ENCODE data around the gene RNF39.
A peak's percentile ranks its signal among the peaks of the same experiment; 100 is the strongest.

The RNF39 gene

DNA sequence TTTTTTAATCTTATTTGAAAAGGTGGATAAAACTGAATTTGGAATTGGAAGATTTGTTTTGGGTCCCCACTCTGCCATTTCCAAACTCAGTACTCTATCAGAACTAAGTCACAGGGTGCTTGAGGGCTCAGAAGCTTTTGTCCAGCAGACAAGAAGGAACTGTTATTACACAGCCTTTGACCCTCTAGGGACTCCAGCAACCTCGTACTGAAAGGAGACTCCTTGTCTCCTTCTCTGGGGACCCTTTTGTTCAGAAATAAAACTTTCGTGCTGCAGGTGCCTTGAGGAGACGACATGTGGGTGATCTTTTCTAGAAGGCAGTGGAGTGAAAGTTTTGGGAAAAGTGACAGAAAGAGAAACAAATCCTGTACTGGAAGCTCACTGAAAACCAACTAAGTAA, 21.9 kb downstream of the RNF39 start:
- no peak for DNase-seq (ENCODE audit: low read depth)
- TF ChIP-seq, protein P1, sequence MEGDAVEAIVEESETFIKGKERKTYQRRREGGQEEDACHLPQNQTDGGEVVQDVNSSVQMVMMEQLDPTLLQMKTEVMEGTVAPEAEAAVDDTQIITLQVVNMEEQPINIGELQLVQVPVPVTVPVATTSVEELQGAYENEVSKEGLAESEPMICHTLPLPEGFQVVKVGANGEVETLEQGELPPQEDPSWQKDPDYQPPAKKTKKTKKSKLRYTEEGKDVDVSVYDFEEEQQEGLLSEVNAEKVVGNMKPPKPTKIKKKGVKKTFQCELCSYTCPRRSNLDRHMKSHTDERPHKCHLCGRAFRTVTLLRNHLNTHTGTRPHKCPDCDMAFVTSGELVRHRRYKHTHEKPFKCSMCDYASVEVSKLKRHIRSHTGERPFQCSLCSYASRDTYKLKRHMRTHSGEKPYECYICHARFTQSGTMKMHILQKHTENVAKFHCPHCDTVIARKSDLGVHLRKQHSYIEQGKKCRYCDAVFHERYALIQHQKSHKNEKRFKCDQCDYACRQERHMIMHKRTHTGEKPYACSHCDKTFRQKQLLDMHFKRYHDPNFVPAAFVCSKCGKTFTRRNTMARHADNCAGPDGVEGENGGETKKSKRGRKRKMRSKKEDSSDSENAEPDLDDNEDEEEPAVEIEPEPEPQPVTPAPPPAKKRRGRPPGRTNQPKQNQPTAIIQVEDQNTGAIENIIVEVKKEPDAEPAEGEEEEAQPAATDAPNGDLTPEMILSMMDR (conservative IDR thresholded peaks at IDR 0.05; ENCODE audit: low read depth, low read length) = no peak

DNA sequence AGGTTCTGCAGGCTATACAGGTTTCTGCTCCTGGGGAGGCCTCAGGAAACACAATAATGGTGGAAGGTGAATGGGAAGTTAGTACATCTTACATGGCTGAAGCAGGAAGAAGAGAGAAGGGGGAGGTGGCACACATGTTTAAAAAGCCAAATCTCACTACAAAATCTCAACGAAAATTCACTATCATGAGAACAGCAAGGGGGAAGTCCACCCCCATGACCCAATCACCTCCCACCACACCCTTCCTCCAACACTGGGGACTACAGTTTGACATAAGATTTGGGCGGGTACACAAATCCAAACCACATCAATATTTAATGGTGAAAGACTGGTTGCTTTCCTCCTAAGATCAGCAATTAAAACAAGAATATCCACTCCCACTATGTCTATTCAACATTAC, 28.3 kb downstream of the RNF39 start:
- H3K4me3 ChIP-seq (ENCODE audit: low read depth, low read length) = no peak overlapping the region
- TF ChIP-seq, protein P1 (conservative IDR thresholded peaks at IDR 0.05; ENCODE audit: low read depth, low read length) = no peak
- DNase-seq (ENCODE audit: low read depth) = no peak

More for the DNA sequence above, 21.9 kb downstream of the RNF39 start:
- no peak overlapping the region for H3K4me3 ChIP-seq (ENCODE audit: low read depth, low read length)

DNA sequence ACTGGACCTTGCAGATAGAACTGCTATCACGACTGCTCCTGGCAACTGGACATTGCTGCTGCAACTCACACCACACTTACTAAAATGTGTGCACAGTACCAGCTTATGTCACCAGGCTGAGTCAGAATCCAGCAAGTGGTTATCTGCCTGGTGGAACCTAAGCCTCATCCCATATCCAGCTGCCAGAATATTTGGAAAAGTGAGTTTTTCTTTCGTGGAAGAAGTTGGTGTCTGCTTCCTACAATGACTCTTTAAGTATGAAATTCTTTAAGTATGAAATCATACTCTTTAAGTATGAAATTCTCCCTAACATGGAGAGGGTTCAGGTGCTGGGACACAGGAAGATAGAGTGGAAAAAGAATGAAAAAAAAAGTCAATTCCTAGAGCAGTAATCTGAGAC, 30.9 kb downstream of the RNF39 start:
- TF ChIP-seq, protein P1 (conservative IDR thresholded peaks at IDR 0.05; ENCODE audit: low read depth, low read length) = no peak
- no peak overlapping the region for H3K4me3 ChIP-seq (ENCODE audit: low read depth, low read length)
- peak; percentile 32 for DNase-seq (ENCODE audit: low read depth)

DNA sequence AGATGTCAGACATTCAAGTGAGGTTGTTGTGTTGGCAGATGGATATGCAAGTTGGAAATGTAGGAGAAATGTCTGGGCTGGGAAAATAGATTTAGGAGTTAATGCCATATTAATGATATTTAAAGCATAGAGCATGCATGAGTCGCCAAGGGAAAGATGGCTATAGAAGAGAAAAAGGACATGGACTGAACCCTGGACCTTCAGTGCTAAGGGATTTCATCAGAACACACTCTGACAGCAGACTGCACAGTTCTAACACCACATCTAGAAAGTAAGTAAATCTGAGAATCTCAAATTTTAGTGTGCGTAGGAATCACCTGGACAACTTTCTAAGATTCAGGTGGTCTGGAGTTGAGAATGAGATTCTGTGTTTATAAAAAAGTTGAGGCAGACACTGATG, 31.8 kb downstream of the RNF39 start:
- no peak for DNase-seq (ENCODE audit: low read depth)
- TF ChIP-seq, protein P1 (conservative IDR thresholded peaks at IDR 0.05; ENCODE audit: low read depth, low read length) = no peak
- H3K4me3 ChIP-seq (ENCODE audit: low read depth, low read length) = no peak overlapping the region

DNA sequence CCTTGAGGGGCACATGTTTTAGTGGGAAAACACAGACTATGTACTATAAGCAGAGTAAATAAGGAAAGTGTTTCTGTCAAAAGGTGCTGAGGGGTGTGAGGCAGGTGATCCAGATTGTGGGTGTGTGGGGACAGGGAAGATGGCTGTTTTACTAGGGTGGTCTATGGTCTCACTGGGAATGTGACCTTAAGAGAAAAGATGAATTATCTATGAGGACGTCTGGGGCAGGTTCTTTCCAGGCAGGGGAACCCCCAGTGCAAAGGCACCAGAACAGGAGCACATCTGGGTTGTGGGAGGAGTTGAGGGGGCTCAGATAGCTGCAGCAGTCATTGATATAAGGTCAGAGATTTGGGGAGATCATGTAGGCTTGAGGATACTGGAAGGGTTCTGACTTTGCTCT, 32.7 kb downstream of the RNF39 start:
- no peak overlapping the region for H3K4me3 ChIP-seq (ENCODE audit: low read depth, low read length)
- TF ChIP-seq, protein P1 (conservative IDR thresholded peaks at IDR 0.05; ENCODE audit: low read depth, low read length) = no peak
- no peak for DNase-seq (ENCODE audit: low read depth)

DNA sequence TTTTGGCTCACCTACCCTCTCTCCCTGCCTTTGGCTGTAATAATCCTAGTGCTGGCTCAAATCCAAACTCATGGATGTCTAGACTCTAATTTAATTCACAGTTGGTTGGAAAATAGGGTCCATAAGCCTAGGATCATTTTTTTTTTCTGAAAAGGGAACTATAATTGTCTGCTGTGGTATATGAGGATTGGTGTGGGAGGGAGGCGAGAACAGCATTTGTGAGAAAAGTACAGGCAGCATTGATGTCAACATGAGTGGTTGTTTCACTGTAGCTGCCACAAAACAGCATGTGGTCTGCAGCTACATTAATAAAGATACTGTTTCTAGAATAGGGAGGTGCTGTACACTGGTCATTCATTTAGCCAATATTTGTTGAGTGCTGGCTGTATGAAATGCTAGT, 33.1 kb downstream of the RNF39 start:
- TF ChIP-seq, protein P1 (conservative IDR thresholded peaks at IDR 0.05; ENCODE audit: low read depth, low read length) = no peak
- DNase-seq (ENCODE audit: low read depth) = peak; percentile 36
- H3K4me3 ChIP-seq (ENCODE audit: low read depth, low read length) = no peak overlapping the region

DNA sequence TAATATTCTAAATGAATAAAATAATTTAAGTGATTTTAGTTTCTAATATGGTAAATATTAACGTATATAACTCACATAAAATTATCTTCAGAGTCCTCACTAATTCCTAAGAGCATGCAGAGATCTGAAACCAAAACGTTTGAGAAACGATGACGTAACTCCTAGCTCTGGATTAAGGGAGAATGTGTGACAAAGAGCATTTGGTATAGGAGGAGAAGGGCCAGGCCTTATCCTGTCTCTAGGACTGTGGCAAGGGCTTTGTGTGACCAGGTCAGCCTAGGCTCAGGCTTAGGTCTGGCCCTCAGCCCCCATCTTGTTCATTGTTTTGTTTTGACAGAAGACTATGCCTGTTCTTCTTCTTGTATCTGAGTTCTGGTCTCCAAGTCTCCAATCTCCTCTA, 33.7 kb downstream of the RNF39 start:
- DNase-seq (ENCODE audit: low read depth) = peak; percentile 10
- TF ChIP-seq, protein P1 (conservative IDR thresholded peaks at IDR 0.05; ENCODE audit: low read depth, low read length) = no peak
- H3K4me3 ChIP-seq (ENCODE audit: low read depth, low read length) = no peak overlapping the region

Measured in choroid plexus epithelial cell (primary cell).